Lung (tissue), 12 donors: ENCODE measurements around the gene PTPN14. TPM values are rescaled to one million over a fixed set of nuclear protein-coding genes. Genes with fewer than 3 reads are reported as not detected.

ENCODE experiments used
- ATAC-seq: fragments of 200-7000 bp; cut with Tn5 transposase; one replicate; pipeline ENCODE4 v1.9.1; 2020; ENCODE audit warnings: moderate number of reproducible peaks; ENCODE audit not compliant: insufficient read depth, low FRiP score
- DNase-seq, 3 donors: peaks; one replicate each; pipeline ENCODE4 v3.0.0-alpha.2; 2013 to 2017
- H3K27ac ChIP-seq, 2 donors: one replicate each; pipeline ENCODE4 v1.5.1; 2013; ENCODE audit warnings: mild to moderate bottlenecking in 2 of 2, moderate library complexity in 2 of 2, control low read depth in 1 of 2, inconsistent platforms in 1 of 2, low read depth in 1 of 2, low read length in 1 of 2
- H3K27me3 ChIP-seq, 3 donors: one replicate each; pipeline ENCODE4 v1.5.1; 2013; ENCODE audit warnings: low read length in 2 of 3; ENCODE audit not compliant: control insufficient read depth in 3 of 3, insufficient read depth in 3 of 3
- H3K36me3 ChIP-seq, 4 donors: one replicate each; pipeline ENCODE4 v1.5.1; 2013; ENCODE audit warnings: low read length in 4 of 4, mild to moderate bottlenecking in 1 of 4, moderate library complexity in 1 of 4; ENCODE audit not compliant: control insufficient read depth in 4 of 4, insufficient read depth in 4 of 4
- H3K4me1 ChIP-seq, 5 donors: one replicate each; pipeline ENCODE4 v1.5.1; 2013; ENCODE audit warnings: low read length in 5 of 5, mild to moderate bottlenecking in 2 of 5, moderate library complexity in 1 of 5; ENCODE audit not compliant: control insufficient read depth in 5 of 5, insufficient read depth in 5 of 5
- H3K4me3 ChIP-seq: one replicate; pipeline ENCODE4 v1.5.1; 2013; ENCODE audit warnings: mild to moderate bottlenecking, control low read depth, moderate library complexity
- H3K9ac ChIP-seq, 2 donors: one replicate each; pipeline ENCODE4 v1.5.1; 2013; ENCODE audit warnings: low read length in 2 of 2, control low read depth in 1 of 2; ENCODE audit not compliant: insufficient read depth in 1 of 2
- H3K9me3 ChIP-seq, 4 donors: one replicate each; pipeline ENCODE4 v1.5.1; 2013; ENCODE audit warnings: low read length in 3 of 4, mild to moderate bottlenecking in 1 of 4, moderate library complexity in 1 of 4; ENCODE audit not compliant: control insufficient read depth in 4 of 4, insufficient read depth in 3 of 4
- WGBS, 2 donors: extraction: QIAGEN DNeasy Blood & Tissue Kit; methylation state at CpG; one replicate each; pipeline ENCODE4 v1.1.7; 2013; 5-methylcytosine and 5-hydroxymethylcytosine counted together
- polyA plus RNA-seq, 2 donors: library from polyadenylated mRNA; stranded (reverse); fragments of 200-250 nt; gene quantifications; one replicate each; pipeline ENCODE4 v1.2.1, GENCODE V29; 2013
- total RNA-seq, 2 donors: library from RNA; depleted of rRNA in 1 of 2; stranded (reverse); fragments of >200 nt in 1 of 2; gene quantifications; one replicate each; pipeline ENCODE4 v1.2.1, GENCODE V29; 2014 to 2021
- TF ChIP-seq, protein P1 (sequence below): IDR thresholded peaks from 2 replicates; pipeline ENCODE4 v1.5.1; 2012; ENCODE audit warnings: mild to moderate bottlenecking; ENCODE audit errors: control extremely low read depth, extremely low read depth
- donor health status: control.
- donor health status: control.
- donor health status: Bipolar disorder and iron deficiency.
- donor health status: healthy.
- donor health status: DM: yes; HTN: yes; CAD: no.

PTPN14 gene
- total and polyA plus RNA-seq, 4 donors = 4.4 to 43.2 (median 15.2) TPM

DNA sequence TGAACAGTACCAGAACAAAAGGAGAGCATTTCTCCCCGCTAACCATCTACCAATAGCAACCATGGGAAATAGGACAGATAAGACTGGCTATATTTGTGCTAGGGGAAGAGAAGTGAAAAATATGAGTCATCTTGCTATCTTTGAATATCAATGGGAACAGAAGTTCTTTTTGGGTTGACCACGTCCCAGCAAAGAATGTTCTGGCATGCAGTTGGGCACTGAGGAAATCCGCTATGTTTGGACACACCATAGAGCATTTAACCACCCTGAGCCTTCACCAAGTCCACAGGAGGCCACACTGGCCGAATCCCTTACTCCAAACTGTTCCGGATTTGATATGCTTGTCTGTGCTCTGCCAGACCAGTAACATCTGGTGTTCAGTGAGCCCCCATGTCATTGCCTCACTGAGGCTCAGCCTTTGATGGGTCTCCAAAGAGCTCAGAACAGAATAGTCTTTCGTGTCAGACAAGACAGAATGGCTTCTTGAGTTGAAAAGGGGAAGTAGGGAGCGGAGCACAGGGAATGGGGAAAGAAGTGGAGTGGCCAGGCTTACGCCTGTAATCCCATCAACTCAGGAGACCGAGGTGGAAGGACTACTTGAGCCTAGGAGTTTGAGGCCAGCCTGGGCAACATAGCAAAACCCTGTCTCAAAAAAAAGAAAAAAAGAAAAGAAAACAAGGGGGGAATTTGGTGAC is 189.1 kb downstream of the PTPN14 start:
- ATAC-seq (no peak), DNase-seq (no peak)
- TF ChIP-seq, protein P1, sequence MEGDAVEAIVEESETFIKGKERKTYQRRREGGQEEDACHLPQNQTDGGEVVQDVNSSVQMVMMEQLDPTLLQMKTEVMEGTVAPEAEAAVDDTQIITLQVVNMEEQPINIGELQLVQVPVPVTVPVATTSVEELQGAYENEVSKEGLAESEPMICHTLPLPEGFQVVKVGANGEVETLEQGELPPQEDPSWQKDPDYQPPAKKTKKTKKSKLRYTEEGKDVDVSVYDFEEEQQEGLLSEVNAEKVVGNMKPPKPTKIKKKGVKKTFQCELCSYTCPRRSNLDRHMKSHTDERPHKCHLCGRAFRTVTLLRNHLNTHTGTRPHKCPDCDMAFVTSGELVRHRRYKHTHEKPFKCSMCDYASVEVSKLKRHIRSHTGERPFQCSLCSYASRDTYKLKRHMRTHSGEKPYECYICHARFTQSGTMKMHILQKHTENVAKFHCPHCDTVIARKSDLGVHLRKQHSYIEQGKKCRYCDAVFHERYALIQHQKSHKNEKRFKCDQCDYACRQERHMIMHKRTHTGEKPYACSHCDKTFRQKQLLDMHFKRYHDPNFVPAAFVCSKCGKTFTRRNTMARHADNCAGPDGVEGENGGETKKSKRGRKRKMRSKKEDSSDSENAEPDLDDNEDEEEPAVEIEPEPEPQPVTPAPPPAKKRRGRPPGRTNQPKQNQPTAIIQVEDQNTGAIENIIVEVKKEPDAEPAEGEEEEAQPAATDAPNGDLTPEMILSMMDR = no peak
- peaks cover 2 to 18% (median 13%) of the 10 kb centered on the region in 4 donors for H3K36me3 ChIP-seq
- H3K4me1 ChIP-seq = peaks cover 0 to 20% (median 0%) of the 10 kb centered on the region in 5 donors
- peaks cover 0 to 1% (median 0%) of the 10 kb centered on the region in 4 donors for H3K9me3 ChIP-seq
- no peaks in the 10 kb centered on the region for H3K27me3 ChIP-seq
- H3K9ac ChIP-seq = no peak overlapping the region
- WGBS, 2 donors = 48 to 82% methylated on average over 9 of the region's 9 CpGs
- peak overlapping the region in 1 of 2 donors; percentile 76 for H3K27ac ChIP-seq
- H3K4me3 ChIP-seq = no peak overlapping the region

DNA sequence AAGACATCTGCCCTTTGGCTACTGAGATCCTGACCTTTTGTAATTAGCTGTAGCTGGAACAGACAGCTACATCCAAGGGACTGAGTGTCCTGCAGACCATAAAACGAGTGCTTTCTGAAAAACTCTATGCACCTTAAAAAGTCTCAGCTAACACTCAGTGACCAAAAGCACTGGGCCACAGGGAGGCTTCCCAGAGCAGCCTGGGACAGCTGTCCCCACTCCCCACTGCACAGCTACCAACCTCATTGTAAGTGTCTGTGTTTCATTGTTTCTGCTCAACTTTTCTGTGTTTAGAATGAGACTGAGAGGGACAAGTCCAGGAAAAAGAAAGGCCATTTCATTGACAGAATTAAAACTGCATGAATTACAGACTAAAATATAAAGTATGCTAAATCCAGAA is 189.8 kb downstream of the PTPN14 start:
- no peak for ATAC-seq
- Histone ChIP-seq H3K27ac (peak overlapping the region in 1 of 2 donors; percentile 66), H3K9ac (no peak overlapping the region), H3K4me3 (no peak overlapping the region), H3K27me3 (no peaks in the 10 kb centered on the region), H3K4me1 (peaks cover 0 to 20% (median 0%) of the 10 kb centered on the region in 5 donors), H3K36me3 (peaks cover 2 to 18% (median 11%) of the 10 kb centered on the region in 4 donors), H3K9me3 (peaks cover 0 to 1% (median 0%) of the 10 kb centered on the region in 4 donors)
- 78 to 90% methylated on average over 1 of the region's 1 CpG for WGBS, 2 donors
- TF ChIP-seq, protein P1 = no peak
- no peak for DNase-seq

DNA sequence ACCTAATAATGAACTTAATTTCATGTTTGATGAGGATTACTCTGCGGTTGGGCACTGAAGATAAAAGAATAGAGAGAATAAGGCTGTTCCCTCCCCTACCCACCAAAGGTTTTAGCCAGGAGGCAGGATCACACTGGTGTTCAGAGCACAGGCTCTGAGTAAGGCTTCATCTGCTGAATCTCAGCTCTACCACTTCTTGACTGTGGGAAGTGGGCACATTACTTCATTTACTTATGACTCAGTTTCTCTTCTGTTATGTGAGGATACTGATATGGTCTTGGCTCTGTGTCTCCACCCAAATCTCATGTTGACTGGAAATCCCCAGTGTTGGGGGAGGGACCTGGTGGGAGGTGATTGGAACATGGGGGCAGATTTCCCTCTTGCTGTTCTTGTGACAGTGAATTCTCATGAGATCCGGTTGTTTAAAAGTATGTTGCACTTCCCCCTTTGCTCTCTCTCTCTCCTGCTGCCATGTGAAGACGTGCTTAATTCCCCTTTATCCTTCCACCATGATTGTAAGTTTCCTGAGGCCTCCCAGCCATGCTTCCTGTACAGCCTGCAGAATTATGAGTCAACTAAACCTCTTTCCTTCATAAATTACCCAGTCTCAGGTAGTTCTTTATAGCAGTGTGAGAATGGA is 190.8 kb downstream of the PTPN14 start:
- ATAC-seq (no peak), DNase-seq (no peak)
- H3K9ac ChIP-seq = no peak overlapping the region
- H3K27me3 ChIP-seq = no peaks in the 10 kb centered on the region
- peaks cover 2 to 21% (median 11%) of the 10 kb centered on the region in 4 donors for H3K36me3 ChIP-seq
- H3K27ac ChIP-seq = peak overlapping the region in 1 of 2 donors; percentile 66
- peaks cover 0 to 1% (median 0%) of the 10 kb centered on the region in 4 donors for H3K9me3 ChIP-seq
- TF ChIP-seq, protein P1 = no peak
- no peak overlapping the region for H3K4me3 ChIP-seq
- 50 to 76% methylated on average over 3 of the region's 3 CpGs for WGBS, 2 donors
- H3K4me1 ChIP-seq = peaks cover 0 to 20% (median 0%) of the 10 kb centered on the region in 5 donors
